Spleen (tissue), 11 donors: ENCODE data around the gene TNFSF9. TPM values are rescaled to one million over a fixed set of nuclear protein-coding genes. Genes with fewer than 3 reads are reported as not detected.

Source experiments
- polyA plus RNA-seq, 3 donors: library from polyadenylated mRNA; stranded (reverse); fragments of 200-250 nt; gene quantifications; one replicate each; pipeline ENCODE4 v1.2.1, GENCODE V29; 2013
- small RNA-seq, 4 donors: library from RNA; depleted of rRNA; stranded (forward); fragments of <200 nt; gene quantifications; one replicate each; pipeline ENCODE3, GENCODE V24; 2016
- total RNA-seq, 7 donors: library from RNA; depleted of rRNA in 3 of 7; stranded (reverse); fragments of >200 nt in 3 of 7; fragmentation: NEBNext Ultra II Directional in 4 of 7; extraction: Animal tissue kit (Norgen Biotek cat#: 25700) in 4 of 7; gene quantifications; one replicate each; pipeline versions ENCODE4 v1.1.0 to v1.2.1, GENCODE V29; 2016 to 2021
- donor health status: healthy with polysubstance abuse.
- donor health status: DM: no; HTN: no; CAD: no; lungs with moderate emphysema.
- donor health status: DM: no; HTN: no; CAD: no.
- donor health status: Bipolar disorder and iron deficiency.
- donor health status: healthy.
- donor health status: DM: no; HTN: no; CAD: no.
- donor health status: DM: yes; HTN: yes; CAD: no.

The TNFSF9 gene
- total and polyA plus RNA-seq, 10 donors, result 0.72 to 4.1 (median 2.9) TPM

Small RNAs within 50 kb of the gene (small RNA-seq; reads per million reads assigned to genes)
- gene AC010503.2 (0 reads per million in 4 donors), gene RF00019 (0 reads per million in 4 donors)

Other genes starting within 250 kb of the TNFSF9 start
- under 1 TPM in 2 of 7 donors, not detected in 5; 0.23 to 0.66 TPM for gene ACER1, start 197.4 kb upstream of the TNFSF9 start, total RNA-seq
- under 1 TPM; 0.11 to 0.19 (median 0.12) TPM for gene ACER1, start 197.4 kb upstream of the TNFSF9 start, polyA plus RNA-seq
- gene CLPP, start 169.5 kb upstream of the TNFSF9 start, total RNA-seq, result 10 to 100 TPM; 45.3 to 68.6 (median 53.7) TPM
- 10 to 100 TPM; 43.6 to 66.4 (median 55.9) TPM for gene CLPP, start 169.5 kb upstream of the TNFSF9 start, polyA plus RNA-seq
- 10 to 100 TPM; 35.5 to 50.6 (median 42.5) TPM for gene ALKBH7, start 158.2 kb upstream of the TNFSF9 start, total RNA-seq
- 10 to 100 TPM; 64.6 to 80.3 (median 68.3) TPM for gene ALKBH7, start 158.2 kb upstream of the TNFSF9 start, polyA plus RNA-seq
- gene PSPN, start 155.1 kb upstream of the TNFSF9 start, total RNA-seq, result 1 to 10 TPM; 1.3 to 2.2 (median 1.9) TPM
- 1 to 10 TPM in 1 of 3 donors, under 1 TPM in 2; 0.43 to 1.2 (median 0.53) TPM for gene PSPN, start 155.1 kb upstream of the TNFSF9 start, polyA plus RNA-seq
- 10 to 100 TPM; 35.1 to 51.4 (median 42.3) TPM for gene GTF2F1, start 137.9 kb upstream of the TNFSF9 start, total RNA-seq
- 10 to 100 TPM; 28.3 to 43.7 (median 35.2) TPM for gene GTF2F1, start 137.9 kb upstream of the TNFSF9 start, polyA plus RNA-seq
- gene KHSRP, start 106.2 kb upstream of the TNFSF9 start, total RNA-seq, result 100 to 1,000 TPM in 6 of 7 donors, 10 to 100 TPM in 1; 89.4 to 174 (median 155) TPM
- 100 to 1,000 TPM in 1 of 3 donors, 10 to 100 TPM in 2; 35.8 to 139 (median 55.3) TPM for gene KHSRP, start 106.2 kb upstream of the TNFSF9 start, polyA plus RNA-seq
- under 1 TPM in 1 of 7 donors, not detected in 6; 0.58 TPM for gene SLC25A41, start 97.3 kb upstream of the TNFSF9 start, total RNA-seq
- under 1 TPM; 0.18 to 0.77 (median 0.35) TPM for gene SLC25A41, start 97.3 kb upstream of the TNFSF9 start, polyA plus RNA-seq
- gene SLC25A23, start 71.2 kb upstream of the TNFSF9 start, total RNA-seq, result 10 to 100 TPM; 14.9 to 39.6 (median 19.6) TPM
- 10 to 100 TPM in 2 of 3 donors, 1 to 10 TPM in 1; 7.5 to 11.4 (median 10.5) TPM for gene SLC25A23, start 71.2 kb upstream of the TNFSF9 start, polyA plus RNA-seq
- 1 to 10 TPM in 5 of 7 donors, not detected in 2; 1.1 to 2.0 (median 1.3) TPM for gene CRB3, start 66.8 kb upstream of the TNFSF9 start, total RNA-seq
- 1 to 10 TPM; 1.0 to 1.5 (median 1.1) TPM for gene CRB3, start 66.8 kb upstream of the TNFSF9 start, polyA plus RNA-seq
- 10 to 100 TPM; 39.3 to 70.9 (median 58.5) TPM for gene DENND1C, start 49.2 kb upstream of the TNFSF9 start, total RNA-seq
- gene DENND1C, start 49.2 kb upstream of the TNFSF9 start, polyA plus RNA-seq, result 10 to 100 TPM; 36.8 to 67.1 (median 65.1) TPM
- gene TUBB4A, start 28.7 kb upstream of the TNFSF9 start, total RNA-seq, result 10 to 100 TPM; 11.4 to 23.8 (median 20.7) TPM
- 1 to 10 TPM; 1.7 to 7.2 (median 2.0) TPM for gene TUBB4A, start 28.7 kb upstream of the TNFSF9 start, polyA plus RNA-seq
- 1 to 10 TPM in 6 of 7 donors, under 1 TPM in 1; 0.69 to 7.3 (median 3.0) TPM for gene CD70, start 60.1 kb downstream of the TNFSF9 start, total RNA-seq
- 1 to 10 TPM; 3.6 to 6.6 (median 3.9) TPM for gene CD70, start 60.1 kb downstream of the TNFSF9 start, polyA plus RNA-seq
- 10 to 100 TPM in 2 of 7 donors, 1 to 10 TPM in 5; 5.2 to 10.6 (median 8.2) TPM for gene TNFSF14, start 139.1 kb downstream of the TNFSF9 start, total RNA-seq
- 1 to 10 TPM in 2 of 3 donors, under 1 TPM in 1; 0.41 to 1.6 (median 1.1) TPM for gene TNFSF14, start 139.1 kb downstream of the TNFSF9 start, polyA plus RNA-seq
- 10 to 100 TPM in 4 of 7 donors, 1 to 10 TPM in 3; 5.8 to 68.1 (median 19.7) TPM for gene C3, start 189.6 kb downstream of the TNFSF9 start, total RNA-seq
- 100 to 1,000 TPM in 1 of 3 donors, 10 to 100 TPM in 2; 31.0 to 182 (median 34.1) TPM for gene C3, start 189.6 kb downstream of the TNFSF9 start, polyA plus RNA-seq
- gene GPR108, start 206.6 kb downstream of the TNFSF9 start, total RNA-seq, result 10 to 100 TPM; 35.4 to 75.0 (median 56.0) TPM
- 100 to 1,000 TPM in 1 of 3 donors, 10 to 100 TPM in 2; 66.9 to 102 (median 91.8) TPM for gene GPR108, start 206.6 kb downstream of the TNFSF9 start, polyA plus RNA-seq
- 10 to 100 TPM; 25.4 to 50.3 (median 32.1) TPM for gene TRIP10, start 208.7 kb downstream of the TNFSF9 start, total RNA-seq
- 10 to 100 TPM; 17.2 to 58.2 (median 36.1) TPM for gene TRIP10, start 208.7 kb downstream of the TNFSF9 start, polyA plus RNA-seq
- 10 to 100 TPM in 5 of 7 donors, 1 to 10 TPM in 2; 7.5 to 17.1 (median 11.8) TPM for gene SH2D3A, start 236.4 kb downstream of the TNFSF9 start, total RNA-seq
- 10 to 100 TPM in 1 of 3 donors, 1 to 10 TPM in 2; 7.6 to 10.0 (median 9.3) TPM for gene SH2D3A, start 236.4 kb downstream of the TNFSF9 start, polyA plus RNA-seq
- 100 to 1,000 TPM in 1 of 7 donors, 10 to 100 TPM in 6; 73.4 to 151 (median 90.1) TPM for gene VAV1, start 241.7 kb downstream of the TNFSF9 start, total RNA-seq
- gene VAV1, start 241.7 kb downstream of the TNFSF9 start, polyA plus RNA-seq, result 10 to 100 TPM; 34.8 to 48.8 (median 40.9) TPM